Psoas muscle (tissue), 8 donors: ENCODE results near the gene SRRT. TPM values are rescaled to one million over a fixed set of nuclear protein-coding genes. Genes with fewer than 3 reads are reported as not detected.
A peak's percentile ranks its signal among the peaks of the same experiment; 100 is the strongest.

Experiments used
- ATAC-seq, 4 donors: fragments of 200-7000 bp; cut with Tn5 transposase; one replicate each; pipeline ENCODE4 v1.9.1; 2020; ENCODE audit warnings: moderate library complexity in 3 of 4, mild to moderate bottlenecking in 2 of 4
- DNase-seq, 2 donors: peaks; one replicate each; pipeline ENCODE4 v3.0.0-alpha.2; 2020
- H3K27ac ChIP-seq: fragments of 200-600 bp; one replicate; pipeline ENCODE4 v1.8.0; 2022
- H3K27me3 ChIP-seq, 3 donors: fragments of 200-600 bp in 1 of 3; one replicate each; pipeline versions ENCODE4 v1.6.1 to v1.8.0; 2013 to 2022; ENCODE audit warnings: low read length in 2 of 3, mild to moderate bottlenecking in 2 of 3, moderate library complexity in 1 of 3; ENCODE audit not compliant: insufficient read depth in 3 of 3
- H3K36me3 ChIP-seq, 2 donors: fragments of 200-600 bp in 1 of 2; one replicate each; pipeline versions ENCODE4 v1.6.1 to v1.8.0; 2013 to 2022; ENCODE audit warnings: low read depth in 1 of 2, mild to moderate bottlenecking in 1 of 2, moderate library complexity in 1 of 2; ENCODE audit not compliant: insufficient read depth in 1 of 2
- H3K4me1 ChIP-seq: fragments of 200-600 bp; one replicate; pipeline ENCODE4 v1.8.0; 2022
- H3K4me3 ChIP-seq: fragments of 200-600 bp; one replicate; pipeline ENCODE4 v1.8.0; 2022; ENCODE audit warnings: mild to moderate bottlenecking
- H3K9me3 ChIP-seq: fragments of 200-600 bp; one replicate; pipeline ENCODE4 v1.8.0; 2022
- WGBS, 3 donors: extraction: QIAGEN DNeasy Blood & Tissue Kit; methylation state at CpG; one replicate each; pipeline versions ENCODE4 v1.1.6 to v1.1.7; 2013; 5-methylcytosine and 5-hydroxymethylcytosine counted together
- intact Hi-C, 2 donors: fragments of 100-400 bp; cut with DNase I; formaldehyde crosslinking; loops; one replicate each; pipeline versions ENCODE4 v1.11.0 to v1.14.2; 2022
- polyA plus RNA-seq, 3 donors: library from polyadenylated mRNA; stranded (reverse); fragments of 200-250 nt; gene quantifications; one replicate each; pipeline ENCODE4 v1.2.3, GENCODE V29; 2013
- total RNA-seq, 4 donors: library from RNA; stranded (reverse); fragmentation: NEBNext Ultra II Directional in 2 of 4; extraction: Animal tissue kit (Norgen Biotek cat#: 25700) in 2 of 4; gene quantifications; one replicate each; pipeline versions ENCODE4 v1.2.1 to v1.2.4, GENCODE V29; 2021 to 2023
- TF ChIP-seq, protein P1 (sequence below): fragments of 200-600 bp; IDR thresholded peaks from one replicate; pipeline ENCODE4 v1.8.0; 2022; ENCODE audit warnings: antibody characterized with exemption
- donor health status: healthy with polysubstance abuse.
- donor health status: DM: no; HTN: no; CAD: no; lungs with moderate emphysema.
- donor health status: Bipolar disorder and iron deficiency.
- donor health status: healthy.
- donor health status: DM: yes; HTN: yes; CAD: no.
- donor health status: DM: no; HTN: no; CAD: no.
- donor health status: DM: no; HTN: no; CAD: no.
- donor health status: DM: yes; HTN: yes; CAD: no.

Gene SRRT
- total and polyA plus RNA-seq, 7 donors: 46.8 to 79.8 (median 51.2) TPM

GRCh38 chr7:100865372-100865911 is 9.5 kb upstream of the SRRT start:
- TF ChIP-seq, protein P1, sequence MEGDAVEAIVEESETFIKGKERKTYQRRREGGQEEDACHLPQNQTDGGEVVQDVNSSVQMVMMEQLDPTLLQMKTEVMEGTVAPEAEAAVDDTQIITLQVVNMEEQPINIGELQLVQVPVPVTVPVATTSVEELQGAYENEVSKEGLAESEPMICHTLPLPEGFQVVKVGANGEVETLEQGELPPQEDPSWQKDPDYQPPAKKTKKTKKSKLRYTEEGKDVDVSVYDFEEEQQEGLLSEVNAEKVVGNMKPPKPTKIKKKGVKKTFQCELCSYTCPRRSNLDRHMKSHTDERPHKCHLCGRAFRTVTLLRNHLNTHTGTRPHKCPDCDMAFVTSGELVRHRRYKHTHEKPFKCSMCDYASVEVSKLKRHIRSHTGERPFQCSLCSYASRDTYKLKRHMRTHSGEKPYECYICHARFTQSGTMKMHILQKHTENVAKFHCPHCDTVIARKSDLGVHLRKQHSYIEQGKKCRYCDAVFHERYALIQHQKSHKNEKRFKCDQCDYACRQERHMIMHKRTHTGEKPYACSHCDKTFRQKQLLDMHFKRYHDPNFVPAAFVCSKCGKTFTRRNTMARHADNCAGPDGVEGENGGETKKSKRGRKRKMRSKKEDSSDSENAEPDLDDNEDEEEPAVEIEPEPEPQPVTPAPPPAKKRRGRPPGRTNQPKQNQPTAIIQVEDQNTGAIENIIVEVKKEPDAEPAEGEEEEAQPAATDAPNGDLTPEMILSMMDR: no peak
- no peaks in the 10 kb centered on the region for H3K9me3 ChIP-seq
- H3K36me3 ChIP-seq: peaks cover 0 to 9% of the 10 kb centered on the region in 2 donors
- peak overlapping the region; percentile 77 for H3K4me3 ChIP-seq
- H3K4me1 ChIP-seq: peaks cover 12% of the 10 kb centered on the region
- intact Hi-C loops: no loop called here
- DNase-seq (no peak), ATAC-seq (peak in 1 of 4 donors; percentile 13)
- no peaks in the 10 kb centered on the region for H3K27me3 ChIP-seq
- H3K27ac ChIP-seq: no peak overlapping the region
- 67 to 80% (median 71%) methylated on average over 17 of the region's 17 CpGs for WGBS, 3 donors

DNA sequence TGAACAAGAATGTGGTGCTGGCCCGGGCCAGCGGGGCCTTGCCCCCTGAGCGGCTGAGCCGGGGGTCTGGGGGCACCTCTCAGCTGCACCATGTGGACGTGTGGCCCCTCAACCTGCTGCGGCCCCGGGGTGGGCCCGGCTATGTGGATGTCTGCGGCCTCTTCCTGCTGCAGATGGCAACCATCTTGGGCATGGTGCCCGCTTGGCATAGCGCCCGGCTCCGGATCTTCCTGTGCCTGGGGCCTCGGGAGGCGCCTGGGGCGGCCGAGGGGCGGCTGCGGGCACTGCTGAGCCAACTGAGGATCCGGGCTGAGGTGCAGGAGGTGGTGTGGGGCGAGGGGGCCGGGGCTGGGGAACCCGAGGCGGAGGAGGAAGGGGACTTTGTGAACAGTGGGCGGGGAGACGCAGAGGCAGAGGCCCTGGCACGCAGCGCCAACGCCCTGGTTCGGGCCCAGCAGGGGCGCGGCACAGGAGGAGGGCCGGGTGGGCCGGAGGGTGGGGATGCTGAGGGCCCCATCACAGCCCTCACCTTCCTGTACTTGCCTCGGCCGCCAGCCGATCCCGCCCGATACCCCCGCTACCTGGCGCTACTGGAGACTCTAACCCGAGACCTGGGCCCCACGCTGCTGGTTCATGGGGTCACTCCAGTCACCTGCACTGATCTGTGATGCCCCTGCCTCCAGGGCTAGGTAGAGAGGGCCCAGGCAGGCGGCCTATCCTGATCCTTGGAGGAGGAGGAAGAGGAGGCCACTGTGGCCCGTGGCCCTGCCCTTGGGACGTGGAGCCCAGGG is 8.8 kb upstream of the SRRT start:
- ATAC-seq: peak; percentile 46 to 80 (median 64)
- peak; percentile 82 to 93 for DNase-seq
- Histone ChIP-seq H3K36me3 (peaks cover 0 to 11% of the 10 kb centered on the region in 2 donors), H3K4me3 (peak overlapping the region; percentile 77), H3K9me3 (no peaks in the 10 kb centered on the region), H3K27ac (peak overlapping the region; percentile 83), H3K4me1 (peaks cover 12% of the 10 kb centered on the region), H3K27me3 (no peaks in the 10 kb centered on the region)
- TF ChIP-seq, protein P1: no peak
- intact Hi-C loops: no loop called here
- 16 to 45% (median 26%) methylated on average over 44 to 46 of the region's 46 CpGs for WGBS, 3 donors

GRCh38 chr7:100866729-100867039 is 8.2 kb upstream of the SRRT start:
- Histone ChIP-seq H3K4me3 (peak overlapping the region; percentile 77), H3K4me1 (peaks cover 12% of the 10 kb centered on the region), H3K27me3 (no peaks in the 10 kb centered on the region), H3K36me3 (peaks cover 0 to 15% of the 10 kb centered on the region in 2 donors), H3K9me3 (no peaks in the 10 kb centered on the region), H3K27ac (peak overlapping the region; percentile 83)
- 26 to 52% (median 35%) methylated on average over 5 of the region's 5 CpGs for WGBS, 3 donors
- DNase-seq: peak in 1 of 2 donors; percentile 57
- intact Hi-C loops: no loop called here
- peak in 2 of 4 donors; percentile 2 to 4 for ATAC-seq
- TF ChIP-seq, protein P1: no peak

GRCh38 chr7:100867040-100867775 is 7.7 kb upstream of the SRRT start, which contains the start of gene TRIP6:
Gene TRIP6, plus strand, starts transcription at chr7:100867387. Its CDS starts 111 bp downstream, at chr7:100867498.
- H3K9me3 ChIP-seq: no peaks in the 10 kb centered on the region
- peak within 1 kb of the TSS; percentile 77 for H3K4me3 ChIP-seq
- H3K27me3 ChIP-seq: no peaks in the 10 kb centered on the region
- peak within 1 kb of the TSS; percentile 83 for H3K27ac ChIP-seq
- intact Hi-C loops: no loop called here
- H3K36me3 ChIP-seq: peaks cover 0 to 16% of the 10 kb centered on the region in 2 donors
- DNase-seq (peak; percentile 90 to 92), ATAC-seq (peak; percentile 50 to 67 (median 54))
- TF ChIP-seq, protein P1: no peak
- WGBS, 3 donors: 9 to 12% (median 11%) methylated on average over 27 to 42 of the region's 42 CpGs
- H3K4me1 ChIP-seq: peaks cover 12% of the 10 kb centered on the region
